Measurements from ENCODE around the gene SSBP4.
A peak's percentile ranks its signal among the peaks of the same experiment; 100 is the strongest.
"Not testable (repeated sequence)": the region's sequence is repeated elsewhere in the genome, so short reads cannot be mapped to it uniquely, and the experiment has no call there.

The SSBP4 gene
- total RNA-seq, result 57.2 reads per million, percentile 71 among the genes with 10 or more reads in this experiment

GRCh38 chr19:18419195-18419698, at the start of gene SSBP4:
Gene SSBP4, plus strand, starts transcription at chr19:18419398. Its CDS starts 251 bp downstream, at chr19:18419649.
- DNase-seq, result peak; percentile 62

GRCh38 chr19:18373407-18373891, 45.7 kb upstream of the SSBP4 start:
- no peak for DNase-seq

GRCh38 chr19:18373892-18374629, 45.1 kb upstream of the SSBP4 start:
- no peak for DNase-seq

GRCh38 chr19:18377026-18377425, 42.2 kb upstream of the SSBP4 start:
- DNase-seq, result no peak

- no peak for DNase-seq
Measured at GRCh38 chr19:18379803-18380747, 39.1 kb upstream of the SSBP4 start.

GRCh38 chr19:18380843-18381242, 38.4 kb upstream of the SSBP4 start:
- no peak for DNase-seq

- not testable (repeated sequence) for DNase-seq
Measured at GRCh38 chr19:18383622-18384021, 35.6 kb upstream of the SSBP4 start.

- DNase-seq, result no peak
Measured at GRCh38 chr19:18384775-18385174, 34.4 kb upstream of the SSBP4 start.

- DNase-seq, result no peak
Measured at GRCh38 chr19:18385359-18385674, 33.9 kb upstream of the SSBP4 start.

GRCh38 chr19:18385675-18386542, 33.3 kb upstream of the SSBP4 start, which contains the start of gene GDF15:
Gene GDF15, plus strand, starts transcription at chr19:18386158. Its CDS starts 32 bp downstream, at chr19:18386190.
- peak; percentile 16 for DNase-seq

GRCh38 chr19:18386543-18387271, 32.5 kb upstream of the SSBP4 start:
- no peak for DNase-seq

- DNase-seq, result peak; percentile 66
Measured at GRCh38 chr19:18388100-18388959, 30.9 kb upstream of the SSBP4 start.

GRCh38 chr19:18388960-18389725, 30.1 kb upstream of the SSBP4 start:
- no peak for DNase-seq

- no peak for DNase-seq
Measured at GRCh38 chr19:18389726-18390064, 29.5 kb upstream of the SSBP4 start.

- DNase-seq, result no peak
Measured at GRCh38 chr19:18390065-18390907, 28.9 kb upstream of the SSBP4 start.

- DNase-seq, result no peak
Measured at GRCh38 chr19:18391509-18392075, 27.6 kb upstream of the SSBP4 start.

- no peak for DNase-seq
Measured at GRCh38 chr19:18392417-18392816, 26.8 kb upstream of the SSBP4 start.

- DNase-seq, result no peak
Measured at GRCh38 chr19:18392926-18393325, 26.3 kb upstream of the SSBP4 start.

GRCh38 chr19:18393836-18394235, 25.4 kb upstream of the SSBP4 start:
- DNase-seq, result no peak
